Measurements from ENCODE around the gene INIP.

DNA sequence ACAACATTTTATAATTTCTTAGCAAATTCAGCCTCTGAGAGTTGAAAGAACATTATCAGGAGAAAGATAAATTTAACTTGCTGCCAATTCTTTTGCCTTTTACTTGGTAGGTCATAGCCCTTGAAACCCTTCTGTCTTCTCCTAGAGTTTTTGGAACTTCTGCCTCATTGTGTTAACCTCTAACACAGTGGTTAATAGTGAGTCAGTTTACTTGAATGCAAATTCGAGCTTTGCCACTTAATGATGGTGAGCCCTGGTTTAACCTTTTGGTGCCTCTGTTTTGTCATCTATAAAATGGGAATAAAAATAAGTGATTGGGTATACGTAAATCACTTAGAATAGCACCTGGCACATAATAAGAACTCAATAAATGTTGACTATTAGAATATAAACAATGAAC, 1.8 kb upstream of the INIP start:
- TF ChIP-seq, protein P1, sequence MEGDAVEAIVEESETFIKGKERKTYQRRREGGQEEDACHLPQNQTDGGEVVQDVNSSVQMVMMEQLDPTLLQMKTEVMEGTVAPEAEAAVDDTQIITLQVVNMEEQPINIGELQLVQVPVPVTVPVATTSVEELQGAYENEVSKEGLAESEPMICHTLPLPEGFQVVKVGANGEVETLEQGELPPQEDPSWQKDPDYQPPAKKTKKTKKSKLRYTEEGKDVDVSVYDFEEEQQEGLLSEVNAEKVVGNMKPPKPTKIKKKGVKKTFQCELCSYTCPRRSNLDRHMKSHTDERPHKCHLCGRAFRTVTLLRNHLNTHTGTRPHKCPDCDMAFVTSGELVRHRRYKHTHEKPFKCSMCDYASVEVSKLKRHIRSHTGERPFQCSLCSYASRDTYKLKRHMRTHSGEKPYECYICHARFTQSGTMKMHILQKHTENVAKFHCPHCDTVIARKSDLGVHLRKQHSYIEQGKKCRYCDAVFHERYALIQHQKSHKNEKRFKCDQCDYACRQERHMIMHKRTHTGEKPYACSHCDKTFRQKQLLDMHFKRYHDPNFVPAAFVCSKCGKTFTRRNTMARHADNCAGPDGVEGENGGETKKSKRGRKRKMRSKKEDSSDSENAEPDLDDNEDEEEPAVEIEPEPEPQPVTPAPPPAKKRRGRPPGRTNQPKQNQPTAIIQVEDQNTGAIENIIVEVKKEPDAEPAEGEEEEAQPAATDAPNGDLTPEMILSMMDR (conservative IDR thresholded peaks at IDR 0.05; ENCODE audit: low read depth, low read length), result no peak
- TF ChIP-seq EZH2 (IDR thresholded peaks at IDR 0.05; ENCODE audit: borderline replicate concordance, low read depth, low read length, poor library complexity, severe bottlenecking), result no peak

All from A673 (cell line).